HL-60/S4 (cell line): ENCODE results near the gene SLFNL1.

ENCODE experiments used
- in situ Hi-C: fragments of 300-500 bp; cut with MboI; formaldehyde crosslinking; loops from 2 replicates; pipeline ENCODE4 v1.14.3; 2022; ENCODE audit warnings: low sequenced_read_pairs

The SLFNL1 gene

DNA sequence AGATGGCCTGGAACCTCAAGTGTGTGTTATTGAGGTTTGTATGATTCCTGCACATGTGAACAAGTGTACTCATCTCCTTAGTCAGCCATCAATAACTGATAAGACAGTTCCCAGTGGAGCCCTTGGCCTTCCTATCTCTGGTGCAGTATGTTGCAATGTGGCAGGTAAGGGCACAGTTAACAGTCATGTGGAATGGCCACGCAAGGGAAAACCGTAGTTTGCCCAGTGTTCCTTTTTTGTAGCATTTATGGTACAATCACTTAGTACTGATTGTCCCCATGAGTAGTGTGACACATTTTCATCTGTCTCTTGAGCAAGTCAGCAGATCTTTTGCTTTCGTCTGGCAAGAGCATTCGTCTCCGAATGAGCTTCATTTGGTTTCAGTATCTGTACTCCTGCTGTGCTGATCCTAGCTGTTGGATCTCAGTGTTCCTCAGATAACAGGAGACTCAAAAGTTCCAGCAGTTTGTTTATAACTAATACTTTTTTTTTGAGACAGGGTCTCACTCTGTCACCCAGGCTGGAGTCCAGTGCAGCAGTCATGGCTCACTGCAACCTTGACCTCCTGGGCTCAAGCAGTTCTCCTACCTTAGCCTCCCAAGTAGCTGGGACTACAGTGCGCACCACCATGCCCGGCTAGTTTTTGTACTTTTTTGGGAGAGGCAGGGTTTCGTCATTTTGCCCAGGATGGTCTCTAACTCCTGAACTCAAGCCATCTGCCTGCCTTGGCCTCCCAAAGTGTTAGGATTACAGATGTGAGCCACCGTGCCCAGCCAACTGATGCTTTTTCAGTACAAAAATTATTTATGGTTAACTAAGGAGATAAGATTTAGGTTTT, 33.9 kb downstream of the SLFNL1 start:
- in situ Hi-C loops, result no loop called here

DNA sequence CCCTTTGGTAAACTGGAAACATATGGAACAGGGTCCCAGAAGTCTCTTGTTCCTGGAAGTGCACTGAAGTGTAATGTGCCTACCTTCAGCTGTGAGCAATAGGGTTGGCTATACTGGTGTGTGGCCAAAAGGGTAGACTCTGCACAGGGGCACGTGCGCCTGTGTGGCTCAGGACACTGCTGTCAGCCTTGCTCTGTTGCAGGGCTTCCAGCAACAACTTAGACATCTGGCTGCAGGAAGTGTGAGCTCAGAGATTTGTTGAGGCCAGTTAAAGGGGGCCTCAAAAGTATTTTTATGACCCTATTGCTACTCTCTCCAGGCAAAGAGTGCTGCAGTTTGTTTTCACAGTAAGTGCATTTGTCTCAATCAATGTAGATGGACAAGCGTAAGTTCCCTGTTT, 34.6 kb downstream of the SLFNL1 start:
- in situ Hi-C loops, result no loop called here

DNA sequence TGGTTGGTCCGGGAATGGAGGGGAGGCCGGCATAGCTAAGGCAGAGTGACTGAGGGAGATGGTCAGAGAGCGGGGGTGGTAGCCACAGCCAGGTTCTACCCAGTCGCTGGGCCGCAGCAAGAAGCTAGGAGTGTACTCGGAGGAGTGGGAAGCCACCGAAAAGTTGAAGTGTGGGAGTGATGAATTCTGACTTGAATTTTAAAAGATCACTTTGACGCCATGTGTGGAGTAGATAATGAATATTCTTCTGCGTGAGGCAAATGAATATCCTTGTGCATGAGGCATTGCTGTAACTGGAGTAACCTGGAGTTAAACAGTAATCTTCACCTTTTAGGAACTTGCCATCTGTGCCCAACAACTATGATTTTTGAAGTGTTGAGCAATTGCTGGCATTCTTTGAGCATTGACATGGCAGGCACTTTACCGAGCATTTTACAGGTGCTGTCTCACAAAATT, 35.2 kb downstream of the SLFNL1 start:
- in situ Hi-C loops, result no loop called here

DNA sequence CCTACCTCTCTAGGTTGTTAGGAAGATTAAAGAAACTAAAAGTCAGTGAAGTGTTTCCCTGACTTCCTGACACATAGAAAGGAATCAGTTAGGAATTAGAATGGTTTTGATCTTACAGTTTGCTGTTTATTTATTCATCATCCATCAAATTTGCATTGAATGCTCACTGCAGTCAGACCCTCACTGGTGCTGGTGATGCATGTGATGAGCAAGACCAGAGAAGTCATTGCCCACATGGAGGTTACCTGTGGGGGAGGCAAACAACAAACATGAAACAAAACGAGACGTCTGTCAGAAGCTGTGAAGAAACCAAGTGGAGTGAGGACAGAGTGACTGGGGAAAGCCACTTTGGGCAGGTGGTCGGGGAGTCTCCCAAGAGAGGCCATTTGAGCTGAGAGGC, 35.6 kb downstream of the SLFNL1 start:
- in situ Hi-C loops, result no loop called here

DNA sequence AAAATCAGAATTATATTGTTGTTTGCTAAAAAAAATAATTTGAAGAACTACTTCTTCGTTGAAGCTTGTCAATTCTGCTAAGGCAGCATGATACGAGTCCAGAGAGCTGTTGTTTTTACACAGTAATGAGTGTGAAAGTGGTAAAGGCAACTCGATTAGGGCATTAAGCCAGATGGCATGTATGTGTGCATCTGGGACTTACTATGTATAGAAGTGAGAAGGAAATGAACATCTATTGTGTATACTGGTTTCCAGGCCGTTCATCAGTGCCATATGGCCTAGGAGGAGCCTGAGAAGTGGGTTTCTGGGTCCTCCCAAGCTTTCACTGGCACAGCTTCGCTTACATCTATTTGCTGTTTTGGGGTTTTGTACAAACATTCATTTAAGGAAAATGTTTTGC, 36.4 kb downstream of the SLFNL1 start:
- in situ Hi-C loops, result no loop called here

DNA sequence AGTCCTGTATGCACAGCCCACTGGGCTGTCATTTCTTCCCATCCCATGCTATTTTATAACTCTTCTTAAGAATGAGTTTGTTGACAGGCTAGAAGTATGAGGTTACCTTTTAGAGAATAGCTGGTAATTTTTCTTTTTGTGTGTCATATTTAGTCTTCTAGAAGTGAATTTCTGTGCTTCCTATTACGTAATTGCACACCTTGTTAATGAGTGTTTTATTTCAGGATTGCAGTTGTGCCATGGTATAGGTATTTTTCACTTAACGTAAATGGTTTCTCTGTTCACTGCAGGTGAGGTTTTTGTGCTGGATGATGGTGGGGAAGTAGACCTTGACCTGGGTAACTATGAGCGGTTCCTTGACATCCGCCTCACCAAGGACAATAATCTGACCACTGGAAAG, 37.0 kb downstream of the SLFNL1 start:
- in situ Hi-C loops, result no loop called here

DNA sequence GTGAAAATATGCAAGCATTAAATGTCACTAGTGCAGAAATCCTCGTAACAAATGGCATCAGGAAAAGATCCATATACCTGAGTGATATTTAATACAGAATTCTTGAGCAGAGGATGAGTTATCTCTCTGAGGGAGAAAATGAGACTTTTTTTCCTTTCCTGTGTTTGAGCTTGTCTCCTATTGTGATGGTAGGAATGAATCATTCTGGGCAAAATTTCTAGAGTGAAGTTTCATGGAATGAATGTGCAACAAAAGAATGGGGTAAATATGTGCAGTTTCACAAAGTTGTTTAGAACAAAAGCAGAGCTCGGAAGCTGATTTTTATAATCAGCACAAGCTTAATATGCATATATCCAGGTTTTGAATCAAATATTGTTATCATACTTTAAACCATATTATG, 37.5 kb downstream of the SLFNL1 start:
- in situ Hi-C loops, result no loop called here

DNA sequence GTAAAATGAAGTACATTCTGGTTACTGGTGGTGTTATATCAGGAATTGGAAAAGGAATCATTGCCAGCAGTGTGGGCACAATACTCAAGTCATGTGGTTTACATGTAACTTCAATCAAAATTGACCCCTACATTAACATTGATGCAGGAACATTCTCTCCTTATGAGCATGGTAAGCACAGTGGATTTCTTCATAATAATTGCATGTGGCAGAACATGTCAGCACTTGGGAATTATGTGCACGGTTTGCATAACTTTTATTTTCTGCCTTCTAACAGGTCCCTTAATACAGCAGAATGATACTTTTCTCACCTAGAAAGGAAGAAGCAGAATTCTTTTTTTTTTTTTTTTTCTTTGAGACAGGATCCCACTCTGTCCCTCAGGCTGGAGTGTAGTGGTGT, 38.2 kb downstream of the SLFNL1 start:
- in situ Hi-C loops, result no loop called here

DNA sequence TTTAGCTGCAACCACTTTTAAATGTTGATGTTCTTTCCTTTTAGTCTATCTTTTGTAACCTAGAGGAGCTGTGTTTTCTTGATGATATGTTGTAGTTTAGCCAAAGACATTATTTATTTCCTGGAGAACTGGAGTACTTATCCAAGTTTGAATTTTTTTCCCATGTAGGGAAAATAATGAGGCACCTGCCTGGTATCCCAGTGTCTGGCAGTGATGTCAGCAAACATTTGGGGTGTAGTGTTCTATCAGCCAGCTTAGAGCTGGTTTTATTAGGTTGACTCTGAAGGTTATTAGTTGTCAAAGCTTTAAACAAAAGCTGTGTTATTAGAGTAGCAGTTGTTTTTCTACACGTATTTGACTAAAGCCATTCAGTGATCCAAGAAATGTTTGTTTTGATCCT, 38.8 kb downstream of the SLFNL1 start:
- in situ Hi-C loops, result no loop called here

DNA sequence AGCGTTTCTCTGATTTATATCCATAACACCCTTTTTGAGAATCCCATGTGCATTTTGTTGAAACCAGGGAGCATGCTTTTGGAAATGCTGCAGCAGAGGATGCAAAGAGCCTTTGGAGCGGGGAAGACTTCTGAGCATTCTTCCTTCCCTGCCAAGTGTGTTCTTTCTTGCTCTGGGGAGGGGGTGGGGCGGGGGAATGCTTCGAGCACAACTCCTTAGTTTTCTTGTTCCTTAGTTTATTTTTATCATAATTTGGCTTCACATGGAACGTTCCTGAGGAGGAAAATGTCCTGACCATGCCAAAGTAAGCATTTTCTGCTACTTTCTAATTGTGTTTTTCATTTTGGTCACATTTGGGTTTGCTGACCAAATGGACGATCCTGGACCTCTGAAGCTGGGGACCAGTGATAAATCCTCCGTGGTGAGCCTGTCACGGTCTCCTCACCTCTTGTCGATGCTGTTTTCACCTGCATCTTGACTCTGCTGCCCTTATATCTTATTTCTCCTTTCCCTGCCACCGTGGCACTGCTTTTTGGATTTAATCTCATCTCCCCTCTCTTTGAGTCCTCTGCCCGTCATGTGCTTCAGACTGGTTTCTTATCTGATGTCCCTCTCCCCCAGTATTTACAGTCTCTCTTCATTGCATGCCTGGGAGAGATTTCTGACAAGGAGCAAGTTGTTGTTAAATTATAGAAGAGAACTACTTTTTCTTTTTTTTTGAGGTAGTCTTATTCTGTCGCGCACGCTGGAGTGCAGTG, 39.7 kb downstream of the SLFNL1 start:
- in situ Hi-C loops, result no loop called here

DNA sequence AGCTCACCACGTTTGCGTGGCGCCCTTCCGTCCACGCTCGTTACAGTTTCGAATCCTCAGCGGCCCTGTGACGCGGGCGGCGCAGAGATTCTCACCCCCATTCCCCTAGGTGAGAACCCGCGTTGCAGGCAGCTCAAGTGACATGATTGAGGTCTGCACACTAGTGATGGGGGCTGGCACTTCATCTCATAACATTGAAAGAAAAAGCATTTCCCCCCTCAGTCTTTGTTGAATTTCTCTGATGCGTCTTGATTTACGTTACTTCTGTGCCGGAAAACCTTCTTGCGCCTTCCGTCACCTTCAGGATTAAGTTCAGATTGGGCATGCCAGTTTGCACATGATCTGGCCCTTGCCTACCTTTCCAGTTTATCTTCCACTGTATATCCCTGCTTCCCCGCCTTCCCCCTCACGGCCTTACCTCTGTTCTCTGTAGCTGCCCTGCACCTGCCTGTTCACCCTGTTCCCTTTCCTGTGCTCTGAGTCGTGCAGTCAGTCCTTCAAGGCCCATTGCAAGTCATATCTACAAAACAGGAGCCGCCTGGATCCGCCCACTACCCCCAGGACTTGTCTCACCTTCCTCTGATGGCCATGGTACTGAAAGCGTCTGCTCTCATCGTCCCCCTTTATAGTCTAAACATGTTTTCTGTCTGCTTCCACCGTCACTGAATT, 40.9 kb downstream of the SLFNL1 start:
- in situ Hi-C loops, result no loop called here

DNA sequence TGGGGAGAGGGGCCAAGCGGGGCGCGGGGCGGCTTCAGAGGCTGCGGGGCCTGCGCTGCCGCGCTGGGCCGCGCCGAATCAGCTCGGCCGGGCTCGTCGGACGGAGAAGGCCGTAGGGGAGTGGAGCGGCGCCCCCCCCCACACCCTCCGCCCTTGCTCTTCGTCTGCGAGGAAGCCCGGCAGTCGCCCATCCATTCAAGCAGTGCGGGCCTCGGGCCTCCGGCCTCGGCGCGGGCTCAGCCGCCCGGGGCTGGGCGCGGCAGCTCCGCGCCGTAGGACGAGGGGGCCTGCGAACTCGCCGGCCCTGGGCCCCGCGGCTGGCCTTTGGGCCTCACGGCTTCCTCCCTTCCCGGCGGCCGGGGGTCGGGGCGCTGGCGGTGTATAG, 41.5 kb downstream of the SLFNL1 start:
- in situ Hi-C loops, result no loop called here

DNA sequence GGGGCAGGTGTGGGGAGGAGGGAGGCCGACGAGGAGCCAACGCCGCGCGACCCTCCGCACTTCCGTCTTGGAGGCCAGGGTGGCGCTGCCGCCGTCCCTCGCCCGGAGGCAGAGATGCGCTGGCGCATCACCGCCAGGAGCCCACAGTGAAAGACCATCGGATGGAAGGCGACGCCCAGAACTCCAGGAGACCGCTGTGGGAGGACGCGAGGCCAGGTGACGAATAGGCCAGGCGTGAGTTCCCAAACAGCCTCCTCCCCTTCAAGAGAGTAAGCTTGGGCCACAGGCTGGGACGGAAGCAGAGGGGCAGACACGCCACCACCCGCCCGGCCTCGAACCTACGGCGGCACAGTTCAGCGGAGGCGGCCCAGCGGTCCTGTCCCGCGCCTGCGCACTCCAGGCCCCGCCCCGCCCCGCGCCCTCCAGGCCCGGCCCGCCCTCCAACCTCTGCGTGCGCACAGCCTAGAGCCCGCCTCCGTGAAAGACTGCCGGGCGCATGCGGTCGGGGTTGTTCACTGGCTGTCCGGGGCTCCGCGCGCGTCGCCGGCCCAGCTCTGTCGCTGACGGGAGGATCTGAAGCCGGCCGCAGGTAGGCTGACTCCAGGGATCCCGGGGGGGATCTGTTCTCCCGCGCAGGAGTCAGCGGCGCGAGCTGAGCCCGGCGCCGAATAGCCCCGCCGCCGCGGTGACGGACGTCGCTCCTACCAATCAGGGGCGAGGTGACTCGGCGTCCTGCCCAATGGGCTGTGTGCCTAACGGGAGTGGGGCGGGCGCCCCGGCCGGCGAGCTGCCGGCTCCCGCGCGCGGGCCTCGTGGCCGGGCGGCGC, 42.1 kb downstream of the SLFNL1 start, which contains the start of gene CTPS1:
Gene CTPS1, plus strand, starts transcription at position 456 of the 827 bp plus-strand sequence. CDS start 3,595 bp downstream, outside the sequence.
- in situ Hi-C loops, result no loop called here

DNA sequence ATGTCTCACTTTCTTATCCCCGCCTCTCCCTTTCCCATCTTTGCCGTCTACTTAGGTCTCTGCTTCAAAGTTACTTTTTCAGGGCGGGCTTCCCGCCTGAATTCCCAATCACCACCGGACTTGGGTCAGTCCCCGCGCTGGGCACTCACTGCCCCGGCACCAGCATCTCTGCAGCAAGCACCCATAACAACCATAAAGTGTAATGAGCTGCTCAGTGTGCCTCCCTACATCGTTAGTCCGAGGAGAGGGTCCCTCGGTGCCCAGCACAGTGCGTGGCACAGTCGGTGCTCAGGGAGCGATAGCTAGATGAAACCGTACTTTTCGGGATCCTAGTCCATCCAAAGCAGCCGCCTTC, 42.7 kb downstream of the SLFNL1 start:
- in situ Hi-C loops, result no loop called here

DNA sequence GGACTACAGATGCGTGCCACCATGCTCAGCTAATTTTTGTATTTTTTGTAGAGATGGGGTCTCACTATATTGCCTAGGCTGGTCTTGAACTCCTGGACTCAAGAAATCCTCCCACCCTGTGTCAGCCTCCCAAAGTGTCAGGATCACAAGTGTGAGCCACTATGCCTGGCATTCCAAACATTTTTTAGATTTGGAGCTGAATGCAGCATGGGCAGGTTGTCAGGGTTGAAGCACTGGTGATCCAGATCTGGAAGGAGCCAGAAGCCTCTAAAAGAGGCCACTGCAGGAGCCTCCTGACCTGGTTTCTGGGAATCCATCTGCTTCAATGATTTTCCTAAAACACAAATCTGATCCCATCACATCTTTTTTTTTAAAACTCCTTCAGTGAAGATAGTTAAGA, 43.8 kb downstream of the SLFNL1 start:
- in situ Hi-C loops, result no loop called here

DNA sequence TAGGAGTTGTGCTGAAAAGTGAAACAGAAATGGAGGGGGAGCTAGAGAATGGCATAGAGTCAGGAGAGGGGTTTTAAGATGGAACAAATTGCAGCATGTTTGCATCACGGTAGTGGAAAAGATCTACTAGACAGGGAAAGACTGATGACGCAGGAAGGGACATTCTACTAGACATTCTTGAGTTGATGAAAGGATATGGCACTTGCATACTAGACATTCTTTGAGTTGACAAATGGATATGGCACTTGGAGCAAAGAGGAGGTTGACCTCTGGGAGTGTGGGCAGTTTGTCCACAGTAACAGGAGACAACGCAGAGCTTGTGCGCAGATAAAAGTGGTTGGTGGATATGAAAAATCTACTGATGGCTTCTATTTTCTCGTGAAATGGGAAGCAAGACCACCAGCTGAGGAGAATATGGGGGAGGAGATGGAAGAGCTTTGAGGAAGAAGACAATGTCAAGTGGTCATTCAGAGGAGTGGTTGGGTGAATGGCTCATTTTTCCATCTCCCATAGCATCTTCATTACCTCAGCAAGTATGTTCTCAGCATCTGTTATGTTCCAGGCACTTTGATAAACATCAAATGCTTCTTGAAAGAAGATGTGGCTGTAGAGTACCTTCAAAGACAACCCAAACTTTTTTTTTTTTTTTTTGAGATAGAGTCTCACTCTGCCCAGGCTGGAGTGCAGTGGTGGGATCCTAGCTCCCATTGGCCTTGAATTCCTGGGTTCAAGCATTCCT, 44.4 kb downstream of the SLFNL1 start:
- in situ Hi-C loops, result no loop called here

DNA sequence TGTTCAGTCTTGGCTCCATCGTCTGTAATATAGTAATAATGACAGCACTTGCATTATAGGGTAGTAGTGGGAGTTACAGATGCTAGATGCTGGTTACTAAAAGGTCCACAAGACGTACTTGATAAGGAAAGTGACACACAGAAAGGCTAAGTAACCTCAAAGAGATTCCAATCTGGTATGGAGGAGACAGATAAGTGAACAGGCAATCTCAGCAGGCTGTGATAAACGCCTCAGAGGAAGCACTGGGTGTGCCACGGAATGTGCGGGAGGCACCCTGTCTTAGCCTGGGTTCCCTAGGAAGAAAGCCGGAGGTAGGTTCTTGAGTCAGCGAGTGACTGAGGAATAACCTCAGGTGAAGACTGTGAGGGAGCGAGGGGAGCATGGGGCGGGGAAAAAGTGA, 46.6 kb downstream of the SLFNL1 start:
- in situ Hi-C loops, result loop anchor here (25.0 kb wide), 1 partner anchor 363 kb away; no protein-coding TSS in a partner anchor

DNA sequence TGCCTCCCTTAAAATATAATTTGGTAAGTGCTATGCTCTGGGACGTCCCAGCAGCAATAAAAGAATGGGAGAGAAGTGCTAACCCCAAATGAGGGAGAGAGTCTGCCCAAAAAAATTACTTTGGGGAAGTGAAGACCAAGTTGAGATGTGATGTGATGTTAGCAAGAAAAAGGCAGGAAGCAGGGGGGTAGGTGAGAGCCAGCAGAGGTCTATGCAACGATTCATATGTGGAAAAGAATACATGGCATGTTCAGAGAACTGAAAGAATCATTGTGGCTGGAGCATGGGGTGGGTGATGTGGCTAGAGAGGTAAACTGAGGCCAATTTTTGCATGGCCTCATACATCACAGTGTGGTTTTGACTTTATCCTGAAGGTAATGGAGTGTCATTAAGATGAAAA, 47.6 kb downstream of the SLFNL1 start:
- in situ Hi-C loops, result loop anchor here (25.0 kb wide), 1 partner anchor 362 kb away; no protein-coding TSS in a partner anchor

DNA sequence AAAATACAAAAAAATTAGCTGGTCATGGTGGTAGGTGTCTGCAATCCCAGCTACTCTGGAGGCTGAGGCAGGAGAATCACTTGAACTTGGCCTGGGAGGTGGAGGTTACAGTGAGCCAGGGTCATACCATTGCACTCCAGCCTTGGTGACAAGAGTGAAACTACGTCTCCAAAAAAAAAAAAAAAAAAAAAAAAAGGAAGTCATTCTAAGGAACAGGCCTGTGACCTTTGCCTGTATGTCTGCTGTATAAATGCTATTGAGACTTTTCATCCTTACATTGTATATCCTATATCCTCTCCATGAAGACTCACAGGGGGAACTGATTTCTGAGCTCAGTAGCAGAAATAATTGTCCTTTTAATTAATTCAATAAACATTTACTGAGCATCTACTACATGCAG, 49.6 kb downstream of the SLFNL1 start:
- in situ Hi-C loops, result loop anchor here (25.0 kb wide), 1 partner anchor 360 kb away; no protein-coding TSS in a partner anchor

DNA sequence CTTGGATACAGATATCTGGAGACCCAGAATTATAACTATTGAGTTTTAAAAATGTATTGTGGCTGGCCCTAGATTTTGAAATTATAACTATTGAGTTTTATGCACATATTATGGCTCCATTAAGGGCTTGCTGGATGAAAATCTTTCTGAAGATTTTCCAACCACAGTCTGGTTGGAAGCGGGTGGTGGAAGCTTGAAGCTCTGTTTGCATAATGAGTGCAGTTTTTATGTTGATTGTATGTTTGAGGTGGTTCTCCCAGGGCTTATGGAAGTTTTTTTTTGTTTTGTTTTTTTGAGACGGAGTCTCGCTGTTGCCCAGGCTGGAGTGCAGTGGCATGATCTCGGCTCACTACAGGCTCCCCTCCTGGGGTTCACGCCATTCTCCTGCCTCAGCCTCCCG, 52.1 kb downstream of the SLFNL1 start:
- in situ Hi-C loops, result loop anchor here (25.0 kb wide), 1 partner anchor 357 kb away; no protein-coding TSS in a partner anchor
